GM18873 (cell line): Measurements from ENCODE around the gene LRRC74B.
"Not testable (repeated sequence)": the region's sequence is repeated elsewhere in the genome, so short reads cannot be mapped to it uniquely, and the experiment has no call there.

ENCODE experiments used
- ATAC-seq: cut with Tn5 transposase; IDR thresholded peaks from one replicate; pipeline ENCODE4 v1.9.1; 2021; ENCODE audit warnings: mild to moderate bottlenecking, moderate library complexity, moderate number of reproducible peaks; ENCODE audit not compliant: unreplicated experiment, low FRiP score

LRRC74B gene

DNA sequence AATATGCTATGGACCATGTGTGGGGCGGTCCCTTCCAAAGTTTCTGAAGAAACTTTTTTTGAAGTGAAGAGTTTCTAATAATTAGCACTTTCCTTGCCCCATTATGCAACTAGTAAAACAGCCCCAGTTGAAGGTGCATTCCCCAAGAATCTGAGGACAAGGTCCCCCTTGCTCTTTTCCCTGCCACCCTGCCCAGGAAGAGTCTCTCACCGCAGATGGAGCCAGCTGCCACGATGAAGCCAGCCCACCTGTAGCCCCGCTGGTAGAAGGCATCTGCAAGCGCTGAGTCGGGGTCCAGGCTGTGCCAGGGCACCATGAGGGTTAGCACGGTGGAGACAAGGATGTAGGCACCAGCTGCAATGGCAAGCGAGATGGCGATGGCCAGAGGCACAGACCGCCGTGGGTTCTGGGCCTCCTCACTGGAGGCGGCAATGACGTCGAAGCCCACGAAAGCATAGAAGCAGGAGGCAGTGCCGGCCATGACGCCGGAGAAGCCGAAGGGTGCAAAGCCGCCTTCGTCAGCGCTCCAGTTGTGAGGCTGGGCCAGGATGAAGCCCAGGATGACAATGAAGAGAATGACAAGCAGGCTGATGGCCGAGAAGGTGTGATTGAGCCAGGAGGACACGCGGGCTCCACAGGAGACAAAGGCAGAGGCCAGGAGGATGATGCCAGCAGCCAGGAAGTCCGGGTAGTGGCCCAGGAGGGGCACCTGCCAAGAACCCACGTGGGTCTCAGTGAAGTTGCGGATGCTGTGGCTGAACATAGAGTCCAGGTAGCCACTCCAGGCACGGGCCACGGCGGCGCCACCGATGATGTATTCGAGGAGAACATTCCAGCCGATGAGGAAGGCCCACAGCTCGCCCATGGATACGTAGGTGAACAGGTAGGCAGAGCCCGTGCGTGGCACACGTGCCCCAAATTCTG, 14.9 kb upstream of the LRRC74B start:
- no peak for ATAC-seq

GRCh38 chr22:21031545-21032036, 14.2 kb upstream of the LRRC74B start:
- no peak for ATAC-seq

DNA sequence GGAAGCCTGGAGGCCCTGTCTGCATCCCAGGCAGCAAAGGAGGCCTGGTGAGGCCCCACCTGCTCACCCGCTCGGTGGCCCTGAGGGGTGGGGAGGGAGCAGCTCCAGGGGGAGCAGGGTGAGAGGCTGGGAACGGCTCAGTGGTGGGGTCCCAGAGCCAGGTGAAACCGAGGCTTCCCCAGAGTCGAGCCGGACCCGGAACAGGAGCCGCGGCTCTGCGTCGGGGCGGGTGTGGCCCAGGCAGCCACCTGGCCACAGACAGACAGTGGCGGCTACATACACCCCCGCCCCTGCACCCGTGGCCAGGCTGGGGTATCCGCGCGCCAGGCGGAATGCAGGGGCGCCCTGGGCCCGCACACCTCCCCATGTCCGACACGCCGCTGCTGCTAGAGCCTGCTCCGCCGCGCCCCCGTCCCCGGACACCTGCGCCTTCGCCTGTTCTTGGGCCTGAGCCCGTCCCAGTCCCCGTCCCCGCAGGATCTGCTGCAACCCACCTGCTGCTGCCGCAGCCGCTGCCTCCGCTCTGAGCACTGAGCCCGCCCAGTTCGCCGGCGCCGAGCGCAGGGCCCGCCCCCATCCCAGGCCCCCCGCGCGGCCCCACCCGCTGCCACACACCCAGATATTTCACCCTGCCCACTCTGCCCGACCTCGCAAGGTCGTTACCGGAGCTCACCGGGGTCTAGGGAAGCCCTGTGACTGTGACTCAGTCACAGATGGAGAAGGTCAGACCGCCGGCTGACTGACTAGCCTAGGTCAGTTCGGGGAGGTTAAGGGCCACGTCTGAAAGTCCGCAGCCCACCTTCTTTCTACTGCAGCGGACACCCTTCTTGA, 13.5 kb upstream of the LRRC74B start, which contains the start of gene SLC7A4:
TSS of gene SLC7A4 (minus strand) at position 525 of the 831 bp plus-strand sequence. CDS start 749 bp downstream, outside the sequence.
- ATAC-seq = no peak

DNA sequence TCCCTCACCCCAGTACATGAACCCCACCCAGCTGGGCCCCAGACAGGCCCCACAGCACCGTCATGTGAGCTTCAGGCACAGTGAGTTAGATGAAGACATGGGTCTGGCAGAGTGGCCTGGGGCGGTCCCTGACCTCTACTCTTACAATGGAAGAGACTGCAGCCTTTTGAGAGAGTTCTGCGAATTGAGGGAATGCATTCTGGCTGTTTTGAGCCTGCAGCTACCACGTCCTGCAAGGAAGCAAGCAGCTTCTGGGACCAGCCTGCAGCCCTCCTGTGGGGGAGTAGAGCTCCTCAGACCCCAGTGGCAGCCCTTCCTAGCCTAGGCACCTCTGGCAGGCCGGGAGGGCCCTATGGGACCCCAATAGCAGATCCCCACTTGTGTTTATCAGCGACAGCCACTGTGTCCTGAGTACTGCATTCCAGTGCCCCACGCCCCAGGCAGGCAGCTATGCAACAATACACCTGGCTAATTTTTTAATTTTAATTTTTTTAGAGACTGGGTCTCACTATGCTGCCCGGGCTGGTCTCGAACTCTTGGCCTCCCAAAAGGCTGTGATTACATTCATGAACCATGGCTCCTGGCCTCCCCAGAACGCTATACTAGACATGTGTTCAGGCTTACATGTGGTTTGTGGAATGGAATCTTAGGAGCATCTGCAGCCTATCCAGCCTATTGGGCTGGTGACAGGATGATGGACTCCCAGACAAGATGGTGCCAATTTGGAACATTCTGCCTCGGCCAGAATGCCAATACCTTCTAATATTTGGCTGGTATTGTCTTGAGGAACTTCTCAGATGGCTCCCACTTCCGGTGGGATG, 12.7 kb upstream of the LRRC74B start:
- ATAC-seq = no peak

GRCh38 chr22:21033895-21034294, 11.9 kb upstream of the LRRC74B start:
- ATAC-seq = no peak

GRCh38 chr22:21034989-21035388, 10.8 kb upstream of the LRRC74B start:
- ATAC-seq = no peak

GRCh38 chr22:21038405-21038804, 7.3 kb upstream of the LRRC74B start:
- ATAC-seq = no peak

DNA sequence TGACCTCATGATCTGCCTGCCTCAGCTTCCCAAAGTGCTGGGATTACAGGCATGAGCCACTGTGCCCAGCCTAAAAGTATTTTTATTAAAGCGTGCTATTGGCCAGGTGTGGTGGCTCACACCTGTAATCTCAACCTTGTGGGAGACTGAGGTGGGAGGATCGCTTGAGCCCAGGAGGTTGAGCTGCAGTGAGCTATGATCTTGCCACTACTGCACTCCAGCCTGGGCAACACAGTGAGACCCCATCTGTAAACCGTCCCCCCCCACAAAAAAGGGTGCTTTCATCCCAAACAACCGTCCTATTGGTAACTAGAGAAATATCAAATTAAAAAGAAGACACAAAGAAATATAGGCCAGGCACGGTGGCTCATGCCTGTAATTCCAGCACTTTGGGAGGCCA, 6.6 kb upstream of the LRRC74B start:
- ATAC-seq = not testable (repeated sequence)

DNA sequence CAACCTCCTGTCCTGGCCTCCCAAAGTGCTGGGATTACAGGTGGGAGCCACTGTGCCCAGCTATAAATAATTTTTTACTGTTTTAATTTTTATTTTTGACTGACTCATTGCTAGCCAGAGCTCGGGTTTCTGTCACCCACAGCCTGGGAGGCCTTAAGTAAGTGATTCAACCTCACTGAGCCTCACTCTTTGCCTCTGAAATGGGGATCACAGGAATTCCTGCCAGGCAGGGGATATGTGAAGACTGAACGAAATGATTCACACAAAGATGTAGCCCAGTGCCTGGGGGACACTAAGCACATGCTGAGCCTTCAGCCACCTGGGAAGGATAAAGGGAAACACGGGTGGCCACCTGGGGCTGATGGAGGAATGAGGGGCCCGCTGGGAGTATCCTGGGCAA, 3.8 kb upstream of the LRRC74B start:
- ATAC-seq = no peak

DNA sequence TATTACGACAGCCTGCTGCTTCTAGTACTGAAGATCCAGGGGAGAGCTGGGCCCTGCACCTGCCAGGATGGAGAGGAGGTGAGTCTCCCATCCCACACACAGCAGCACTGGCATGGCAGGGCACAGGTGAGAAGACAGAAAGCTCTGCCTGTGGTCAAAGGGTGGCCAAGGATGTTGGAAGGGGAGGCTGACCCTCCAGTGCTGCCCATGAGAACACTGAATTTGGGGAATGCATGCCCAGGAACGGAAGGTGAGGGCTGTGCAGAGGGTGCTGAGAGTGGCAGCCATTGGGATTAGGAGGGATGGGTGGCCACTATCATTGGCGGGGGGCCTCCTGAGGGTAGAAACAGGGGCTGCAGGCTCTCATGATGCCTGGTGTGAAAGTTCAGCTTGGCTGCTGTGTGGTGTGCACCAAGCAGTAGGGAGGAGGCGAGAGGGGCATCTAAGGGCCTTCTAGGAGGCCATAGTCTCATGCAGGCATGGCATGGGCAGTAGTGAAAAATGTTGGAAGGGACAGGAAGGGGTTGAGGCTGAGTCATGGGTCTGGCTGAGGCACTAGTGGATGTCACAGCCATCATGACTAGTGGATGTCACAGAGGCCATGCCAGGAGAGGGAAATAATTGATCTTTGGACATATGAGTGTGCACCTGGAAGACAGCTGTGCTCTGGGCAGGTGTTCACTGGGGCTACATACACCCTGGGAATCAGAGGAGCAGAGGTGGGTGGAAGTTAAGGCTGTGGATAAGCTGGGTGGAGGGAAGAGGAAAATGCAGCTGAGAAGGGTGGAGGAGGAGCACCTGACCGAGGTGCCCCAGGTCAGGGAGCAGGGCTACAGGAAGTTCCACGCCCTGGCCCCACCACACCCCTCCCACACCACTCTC, 2.5 kb upstream of the LRRC74B start:
- ATAC-seq = no peak

- ATAC-seq = no peak
Measured at GRCh38 chr22:21043860-21044535, 1.7 kb upstream of the LRRC74B start.

GRCh38 chr22:21044931-21045584, 688 bp upstream of the LRRC74B start:
- no peak for ATAC-seq

DNA sequence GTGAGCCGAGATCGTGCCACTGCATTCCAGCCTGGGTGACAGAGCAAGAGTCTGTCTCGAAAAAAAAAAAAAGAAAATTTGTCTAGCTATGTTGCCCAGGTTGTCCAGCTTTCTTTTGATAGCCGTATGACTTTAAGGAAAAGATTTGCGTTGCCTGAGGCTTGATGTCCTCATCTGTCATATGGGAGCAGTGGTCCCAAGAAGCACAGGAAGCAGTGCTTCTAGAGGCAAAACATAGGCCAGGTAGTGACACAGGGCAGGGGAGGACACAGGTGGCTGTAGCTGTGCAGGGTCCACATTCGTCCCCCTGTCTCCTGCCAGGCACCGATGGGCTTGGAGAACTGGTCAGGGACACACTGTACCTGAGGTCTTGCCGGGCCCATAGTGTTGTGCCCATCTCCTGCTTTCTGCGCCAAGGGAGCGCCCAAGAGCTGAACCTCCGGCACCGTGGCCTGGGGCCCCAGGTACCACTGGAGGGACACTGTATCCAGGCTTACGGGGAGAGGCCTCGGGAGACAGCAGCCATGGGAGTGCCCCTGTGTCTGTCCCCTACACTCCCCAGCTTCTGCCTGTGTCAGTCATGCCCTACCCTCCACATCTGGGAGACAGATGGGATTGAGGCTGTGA, 1.4 kb downstream of the LRRC74B start:
- ATAC-seq = no peak

GRCh38 chr22:21047730-21048129, 2.0 kb downstream of the LRRC74B start:
- no peak for ATAC-seq

GRCh38 chr22:21048448-21048847, 2.7 kb downstream of the LRRC74B start:
- ATAC-seq = not testable (repeated sequence)

- ATAC-seq = not testable (repeated sequence)
Measured at GRCh38 chr22:21048965-21049364, 3.2 kb downstream of the LRRC74B start.

- ATAC-seq = no peak
Measured at GRCh38 chr22:21051145-21051830, 5.5 kb downstream of the LRRC74B start.
